ENCODE data around the gene NFIC.
"Not testable (repeated sequence)": the region's sequence is repeated elsewhere in the genome, so short reads cannot be mapped to it uniquely, and the experiment has no call there.

The NFIC gene

DNA sequence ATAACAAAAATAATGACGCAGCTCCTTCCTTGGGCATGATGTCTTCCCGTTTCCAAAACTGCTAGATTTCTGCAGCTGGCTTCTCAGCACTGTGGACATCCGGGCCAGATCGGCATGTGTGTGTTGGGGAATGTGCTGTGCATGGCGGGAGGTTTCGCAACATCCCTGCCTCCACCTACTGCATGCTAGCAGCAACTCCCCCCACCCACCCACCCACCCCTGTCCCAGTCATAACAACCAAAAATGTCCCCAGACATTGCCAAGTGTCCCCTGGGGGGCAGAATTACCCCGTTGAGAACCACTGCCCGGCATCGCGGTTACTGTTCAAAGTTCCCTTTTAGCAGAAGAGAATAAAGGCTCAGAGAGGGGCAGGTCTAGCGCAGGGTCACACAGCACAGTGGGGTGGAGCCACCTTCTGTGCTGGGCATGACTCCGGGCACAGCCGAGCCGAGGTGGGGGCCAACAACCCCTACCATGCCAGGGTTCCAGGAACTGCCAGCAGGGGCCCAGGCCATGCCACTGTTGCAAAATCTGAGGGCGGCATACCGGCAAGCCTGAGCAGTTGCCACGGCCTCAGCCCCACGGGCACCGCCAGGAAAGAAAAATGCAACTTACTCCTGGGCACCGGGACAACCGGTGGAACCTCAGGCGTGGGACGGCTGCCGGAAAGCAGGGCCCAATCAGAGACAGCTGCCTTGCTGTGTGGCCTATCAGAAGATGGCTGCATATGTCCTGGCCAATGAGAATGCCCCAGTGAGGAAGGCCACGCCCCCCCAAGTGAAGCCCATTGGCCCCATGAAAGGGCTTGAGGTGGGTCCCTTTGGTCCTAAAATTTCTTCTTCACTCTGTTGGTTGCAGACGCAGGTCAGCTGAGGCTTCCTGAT, 22.5 kb upstream of the NFIC start:
- ChIA-PET CTCF (interaction anchor here (1.0 to 1.6 kb wide), 4 partner anchors 17 to 129 kb away, joined by 3 to 7 read pairs (median 4); no protein-coding TSS in a partner anchor), POLR2A (no interaction called here)
- no peak overlapping the region for H3K4me3 ChIP-seq (ENCODE audit: low read depth, low read length)
- no peak for DNase-seq (ENCODE audit: low read depth, low spot score)
- TF ChIP-seq CTCF (IDR thresholded peaks at IDR 0.05; ENCODE audit: insufficient read depth, low read length, missing control alignments): no peak

DNA sequence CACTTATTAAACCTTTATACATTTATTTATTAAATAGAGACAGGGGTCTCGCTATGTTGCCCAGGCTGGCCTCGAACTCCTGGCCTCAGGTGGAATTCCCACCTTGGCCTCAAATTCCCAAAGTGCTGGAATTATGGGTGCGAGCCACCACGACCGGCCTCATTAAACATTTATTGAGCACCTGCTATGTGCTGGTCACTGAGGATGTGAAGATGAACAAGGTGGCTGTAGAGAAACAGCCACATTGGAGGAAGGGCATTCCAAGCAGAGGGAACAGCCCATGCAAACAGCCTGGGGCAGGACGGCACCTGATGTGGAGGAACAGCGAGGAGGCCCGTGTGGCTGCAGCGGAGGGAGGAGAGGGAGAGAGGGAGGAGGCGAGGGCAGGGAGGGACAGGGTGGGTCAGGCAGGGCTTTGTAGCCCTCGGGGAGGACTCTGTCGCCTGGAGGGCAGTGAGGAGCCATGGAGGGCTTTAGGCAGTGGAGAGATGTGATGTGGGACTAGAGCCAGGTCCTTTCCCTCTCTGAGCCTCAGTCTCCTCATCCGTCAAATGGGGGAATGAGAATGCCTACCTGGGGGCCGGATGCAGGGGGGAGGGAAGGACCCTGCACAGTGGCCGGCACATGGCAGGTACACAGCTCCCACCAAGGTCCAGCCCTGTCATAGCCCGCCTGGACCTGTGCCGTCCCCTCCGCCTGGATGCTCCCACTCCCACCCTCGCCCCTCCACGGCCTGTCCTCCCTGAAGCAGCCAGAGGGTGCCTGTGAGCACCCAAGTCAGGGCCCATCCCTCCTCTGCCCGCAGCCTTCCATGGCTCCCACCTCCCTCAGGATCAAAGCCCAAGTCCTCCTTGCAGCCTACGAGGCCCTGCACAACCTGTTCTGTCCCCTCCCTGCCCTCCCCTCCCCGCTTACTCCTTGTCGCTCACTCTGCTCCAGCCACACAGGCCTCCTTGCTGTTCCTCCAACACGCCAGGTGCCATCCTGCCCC, 21.5 kb upstream of the NFIC start:
- H3K4me3 ChIP-seq (ENCODE audit: low read depth, low read length): no peak overlapping the region
- ChIA-PET CTCF (interaction anchor here (1.0 kb wide), 1 partner anchor 128 kb away, joined by 6 read pairs; no protein-coding TSS in a partner anchor), POLR2A (no interaction called here)
- no peak for TF ChIP-seq CTCF (IDR thresholded peaks at IDR 0.05; ENCODE audit: insufficient read depth, low read length, missing control alignments)
- DNase-seq (ENCODE audit: low read depth, low spot score): no peak

DNA sequence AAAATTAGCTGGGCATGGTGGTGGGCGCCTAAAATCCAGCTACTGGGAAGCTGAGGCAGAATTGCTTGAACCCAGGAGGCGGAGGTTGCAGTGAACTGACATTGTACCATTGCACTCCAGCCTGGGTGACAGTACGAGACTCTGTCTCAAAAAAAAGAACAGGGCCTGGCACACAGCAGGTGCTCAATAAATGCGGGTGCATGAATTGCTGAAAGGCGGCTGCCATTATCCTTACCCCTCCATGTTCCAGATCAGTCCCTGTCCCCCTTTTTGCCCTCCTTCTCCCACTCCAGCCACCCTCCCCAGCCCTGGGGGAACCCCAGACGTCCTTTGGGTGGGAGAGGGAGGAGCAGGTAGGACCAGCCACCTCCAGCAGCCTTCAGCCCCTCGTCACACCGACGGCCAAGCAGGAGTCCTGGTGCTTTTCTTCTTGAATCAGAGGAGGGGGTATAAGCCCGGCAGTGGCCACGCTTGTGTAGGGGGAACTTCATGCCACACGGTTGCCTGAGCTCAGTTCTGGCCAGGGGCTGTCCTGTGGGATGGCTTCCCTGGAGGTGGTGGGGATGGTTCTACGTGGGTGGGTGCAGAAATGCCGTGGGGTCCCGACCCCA, 20.4 kb upstream of the NFIC start:
- ChIA-PET CTCF (interaction anchor here (1.0 to 1.8 kb wide), 4 partner anchors 9 to 127 kb away, joined by 3 to 10 read pairs (median 4); no protein-coding TSS in a partner anchor), POLR2A (no interaction called here)
- no peak overlapping the region for H3K4me3 ChIP-seq (ENCODE audit: low read depth, low read length)
- TF ChIP-seq CTCF (IDR thresholded peaks at IDR 0.05; ENCODE audit: insufficient read depth, low read length, missing control alignments): no peak
- no peak for DNase-seq (ENCODE audit: low read depth, low spot score)

- no peak overlapping the region for H3K4me3 ChIP-seq (ENCODE audit: low read depth, low read length)
- TF ChIP-seq CTCF (IDR thresholded peaks at IDR 0.05; ENCODE audit: insufficient read depth, low read length, missing control alignments): no peak
- no peak for DNase-seq (ENCODE audit: low read depth, low spot score)
- ChIA-PET CTCF (interaction anchor here (1.0 to 1.8 kb wide), 3 partner anchors 10 to 86 kb away, joined by 3 to 10 read pairs (median 3); no protein-coding TSS in a partner anchor), POLR2A (interaction anchor here (0.6 kb wide), 1 partner anchor 47 kb away, joined by 3 read pairs; no protein-coding TSS in a partner anchor)
Observed at GRCh38 chr19:3346677-3347353, 19.6 kb upstream of the NFIC start.

DNA sequence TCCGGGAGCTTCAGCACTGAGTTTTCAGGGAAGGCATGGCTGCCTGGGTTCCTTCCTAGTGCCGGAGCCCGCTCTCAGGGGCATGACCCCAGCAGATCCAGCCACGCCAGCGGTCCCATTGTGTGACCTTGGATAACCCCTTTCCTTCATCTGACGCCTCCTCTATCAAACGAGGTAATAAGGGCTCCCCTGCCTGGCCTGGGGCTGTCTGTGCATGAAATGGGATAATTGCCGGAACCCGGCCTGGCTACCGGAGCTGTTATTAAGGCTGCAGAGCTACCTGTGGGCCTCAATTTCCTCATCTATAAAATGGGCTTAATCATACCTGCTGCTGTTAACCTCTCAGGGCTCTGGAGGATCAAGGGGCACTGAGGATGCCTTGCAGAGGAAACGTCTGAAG, 18.3 kb upstream of the NFIC start:
- DNase-seq (ENCODE audit: low read depth, low spot score): no peak
- ChIA-PET POLR2A (no interaction called here), CTCF (no interaction called here)
- H3K4me3 ChIP-seq (ENCODE audit: low read depth, low read length): no peak overlapping the region
- TF ChIP-seq CTCF (IDR thresholded peaks at IDR 0.05; ENCODE audit: insufficient read depth, low read length, missing control alignments): no peak

GRCh38 chr19:3348469-3348868, 17.9 kb upstream of the NFIC start:
- DNase-seq (ENCODE audit: low read depth, low spot score); CTCF ChIA-PET; POLR2A ChIA-PET; H3K4me3 ChIP-seq (ENCODE audit: low read depth, low read length): not testable (repeated sequence)
